Kidney capillary endothelial cell (primary cell): ENCODE data around the gene OR10H3.
A peak's percentile ranks its signal among the peaks of the same experiment; 100 is the strongest.
"Not testable (repeated sequence)": the region's sequence is repeated elsewhere in the genome, so short reads cannot be mapped to it uniquely, and the experiment has no call there.

Source experiments
- DNase-seq: peaks from one replicate; pipeline ENCODE4 v3.0.0-alpha.2; 2018; ENCODE audit warnings: low spot score

Gene OR10H3

GRCh38 chr19:15737722-15738121 is at the start of gene OR10H3:
OR10H3 (plus strand) TSS chr19:15737985; CDS start chr19:15741393, 3,408 bp downstream.
- no peak for DNase-seq

GRCh38 chr19:15696654-15697194 is 41.1 kb upstream of the OR10H3 start:
- DNase-seq, result no peak

- DNase-seq, result no peak
Measured at GRCh38 chr19:15701757-15702533, 35.8 kb upstream of the OR10H3 start.

GRCh38 chr19:15702534-15702930 is 35.3 kb upstream of the OR10H3 start:
- DNase-seq, result peak; percentile 14

- no peak for DNase-seq
Measured at GRCh38 chr19:15714638-15715037, 23.1 kb upstream of the OR10H3 start.

GRCh38 chr19:15715642-15716041 is 22.1 kb upstream of the OR10H3 start:
- DNase-seq, result no peak

- DNase-seq, result no peak
Measured at GRCh38 chr19:15717809-15718208, 20.0 kb upstream of the OR10H3 start.

- DNase-seq, result no peak
Measured at GRCh38 chr19:15721268-15721667, 16.5 kb upstream of the OR10H3 start.

GRCh38 chr19:15722956-15723355 is 14.8 kb upstream of the OR10H3 start:
- DNase-seq, result no peak

GRCh38 chr19:15727724-15728123 is 10.1 kb upstream of the OR10H3 start, which contains the start of gene OR10H2:
OR10H2 (plus strand) TSS chr19:15728024; CDS start chr19:15728044, 20 bp downstream.
- DNase-seq, result no peak

- DNase-seq, result no peak
Measured at GRCh38 chr19:15730538-15730937, 7.2 kb upstream of the OR10H3 start.

GRCh38 chr19:15732388-15732787 is 5.4 kb upstream of the OR10H3 start:
- no peak for DNase-seq

GRCh38 chr19:15733895-15734294 is 3.9 kb upstream of the OR10H3 start:
- DNase-seq, result no peak

GRCh38 chr19:15740785-15741184 is 3.0 kb downstream of the OR10H3 start:
- no peak for DNase-seq

- no peak for DNase-seq
Measured at GRCh38 chr19:15748239-15748638, 10.5 kb downstream of the OR10H3 start.

GRCh38 chr19:15758379-15758778 is 20.6 kb downstream of the OR10H3 start:
- DNase-seq, result no peak

GRCh38 chr19:15759962-15760565 is 22.3 kb downstream of the OR10H3 start:
- DNase-seq, result no peak

GRCh38 chr19:15769586-15769985 is 31.8 kb downstream of the OR10H3 start:
- no peak for DNase-seq

- DNase-seq, result not testable (repeated sequence)
Measured at GRCh38 chr19:15774159-15774558, 36.4 kb downstream of the OR10H3 start.

- no peak for DNase-seq
Measured at GRCh38 chr19:15775249-15775648, 37.5 kb downstream of the OR10H3 start.

- DNase-seq, result no peak
Measured at GRCh38 chr19:15776264-15776663, 38.5 kb downstream of the OR10H3 start.

GRCh38 chr19:15776991-15777970 is 39.5 kb downstream of the OR10H3 start:
- no peak for DNase-seq
